ENCODE measurements around the gene ACSF2. TPM values are rescaled to one million over a fixed set of nuclear protein-coding genes. Genes with fewer than 3 reads are reported as not detected.

Gene ACSF2
- total RNA-seq, 4 donors from 2014 or later, result 97.3 to 193 (median 143) TPM

- Histone ChIP-seq H3K4me3 (replicated peaks in 1 of 3) (peak overlapping the region in 2 of 3 donors; percentile 49 to 60), H3K9me3 (no peaks in the 10 kb centered on the region), H3K27me3 (no peaks in the 10 kb centered on the region), H3K27ac (peak overlapping the region; percentile 70 to 92 (median 86)), H3K4me1 (peaks cover 18 to 30% of the 10 kb centered on the region in 2 donors), H3K36me3 (no peaks in the 10 kb centered on the region)
- WGBS, 2 donors, result 40 to 49% methylated on average over 18 to 23 of the region's 32 CpGs
- DNase-seq, result peak; percentile 55 to 58
- intact Hi-C loops (cut with DNase I), result no loop called here
- no peak for TF ChIP-seq POLR2A (IDR thresholded peaks at IDR 0.05)
- no peak for TF ChIP-seq CTCF (IDR thresholded peaks at IDR 0.05)
Measured at GRCh38 chr17:50508573-50509460, 82.8 kb downstream of the ACSF2 start.

- no peaks in the 10 kb centered on the region for H3K36me3 ChIP-seq
- DNase-seq, result peak; percentile 44 to 45
- no peak for TF ChIP-seq POLR2A (IDR thresholded peaks at IDR 0.05)
- TF ChIP-seq CTCF (IDR thresholded peaks at IDR 0.05), result no peak
- 13 to 20% methylated on average over 3 of the region's 3 CpGs for WGBS, 2 donors
- peaks cover 32 to 42% of the 10 kb centered on the region in 2 donors for H3K4me1 ChIP-seq
- no peaks in the 10 kb centered on the region for H3K9me3 ChIP-seq
- H3K27me3 ChIP-seq, result no peaks in the 10 kb centered on the region
- intact Hi-C loops (cut with DNase I), result no loop called here
- peak overlapping the region; percentile 42 to 67 (median 48) for H3K27ac ChIP-seq
- H3K4me3 ChIP-seq (replicated peaks in 1 of 3), result no peak overlapping the region
Measured at GRCh38 chr17:50511058-50511457, 85.0 kb downstream of the ACSF2 start.

DNA sequence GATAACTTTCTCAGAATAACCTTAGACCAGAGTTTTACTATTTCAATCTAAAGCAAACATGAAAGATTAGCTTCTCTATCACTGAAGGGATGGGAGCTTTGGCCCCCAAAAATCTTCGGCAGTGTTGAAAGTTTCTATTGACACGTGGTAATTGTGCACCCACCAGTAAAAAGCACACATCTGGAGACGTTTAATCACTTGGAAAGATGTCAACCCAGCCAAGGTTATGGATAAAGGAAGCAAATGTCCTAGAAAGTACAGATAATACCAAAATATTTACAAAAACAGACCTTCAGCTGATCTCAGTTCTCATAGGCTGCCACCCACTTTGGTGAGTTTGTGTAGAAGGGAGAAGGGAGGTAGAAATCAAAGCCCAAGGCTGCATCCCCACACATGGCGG lies 87.5 kb downstream of the ACSF2 start:
- Histone ChIP-seq H3K27me3 (no peaks in the 10 kb centered on the region), H3K4me1 (peaks cover 27 to 39% of the 10 kb centered on the region in 2 donors), H3K36me3 (no peaks in the 10 kb centered on the region), H3K9me3 (no peaks in the 10 kb centered on the region), H3K27ac (no peak overlapping the region), H3K4me3 (replicated peaks in 1 of 3) (no peak overlapping the region)
- WGBS, 2 donors, result 78 to 85% methylated on average over 4 of the region's 4 CpGs
- no peak for DNase-seq
- no peak for TF ChIP-seq CTCF (IDR thresholded peaks at IDR 0.05)
- TF ChIP-seq POLR2A (IDR thresholded peaks at IDR 0.05), result no peak
- intact Hi-C loops (cut with DNase I), result no loop called here

GRCh38 chr17:50514388-50514787 lies 88.4 kb downstream of the ACSF2 start:
- Histone ChIP-seq H3K36me3 (no peaks in the 10 kb centered on the region), H3K27me3 (no peaks in the 10 kb centered on the region), H3K9me3 (no peaks in the 10 kb centered on the region), H3K4me1 (peaks cover 26 to 38% of the 10 kb centered on the region in 2 donors), H3K4me3 (replicated peaks in 1 of 3) (no peak overlapping the region), H3K27ac (peak overlapping the region in 2 of 3 donors; percentile 51 to 59)
- 57 to 58% methylated on average over 3 of the region's 3 CpGs for WGBS, 2 donors
- intact Hi-C loops (cut with DNase I), result no loop called here
- no peak for DNase-seq
- TF ChIP-seq POLR2A (IDR thresholded peaks at IDR 0.05) (no peak), CTCF (IDR thresholded peaks at IDR 0.05) (no peak)

All from thyroid gland (tissue), 4 donors.